HCT116 (cell line): ENCODE data around the gene NSFL1C. TPM values are rescaled to one million over a fixed set of nuclear protein-coding genes. Genes with fewer than 3 reads are reported as not detected.

Experiments
- ATAC-seq: fragments of 200-7000 bp; cut with Tn5 transposase; 2 replicates; pipeline ENCODE4 v1.9.1; 2020; ENCODE audit warnings: mild to moderate bottlenecking, moderate library complexity
- BruUV-seq: library from RNA; stranded (reverse); fragments of 400-500 nt; replicated peaks from 2 replicates; lab custom pipeline; 2021; lab: Mats Ljungman, UMichigan
- CTCF ChIA-PET: fragments of 300-600 bp; sonication (Branson Sonifier 250); formaldehyde crosslinking; loops from one replicate; lab custom pipeline; 2021; ENCODE audit warnings: antibody characterized with exemption; lab: Charles Lee
- POLR2A ChIA-PET: fragments of 300-600, 350-600 bp; sonication (Branson Sonifier 250); formaldehyde crosslinking; loops from one replicate; lab custom pipeline; 2021; ENCODE audit warnings: antibody characterized with exemption; lab: Charles Lee
- RAD21 ChIA-PET, 2 experiments: fragments of 300-600 bp; sonication (Branson Sonifier 250); formaldehyde crosslinking; loops; one replicate each; lab custom pipeline; 2023; ENCODE audit warnings: low total read pairs in 2 of 2; ENCODE audit not compliant: uncharacterized antibody in 2 of 2, unreplicated experiment in 2 of 2, low non-redundant PET in 1 of 2; lab: Charles Lee
- DNase-seq: peaks from one replicate; pipeline ENCODE4 v3.0.0-alpha.2; 2010; ENCODE audit warnings: low read depth, low spot score
- H2AFZ ChIP-seq: fragments of 200-600 bp; shearing (Covaris generic), sonication (generic); 2 replicates; pipeline ENCODE4 v1.6.1; 2017; ENCODE audit warnings: low read depth, mixed run types, mixed read lengths, antibody characterized with exemption, low read length; ENCODE audit not compliant: poor library complexity, severe bottlenecking
- H3K27ac ChIP-seq: 2 replicates; pipeline ENCODE4 v1.5.1; 2012; ENCODE audit warnings: low read depth, low read length
- H3K27me3 ChIP-seq: fragments of 200-600 bp; sonication (generic); 2 replicates; pipeline ENCODE4 v1.6.1; 2016; ENCODE audit warnings: mixed run types, low read length, mixed read lengths; ENCODE audit not compliant: insufficient read depth
- H3K36me3 ChIP-seq, 2 experiments: fragments of 200-500 bp in 1 of 2; fragments of 200-600 bp in 1 of 2; sonication (Bioruptor generic) in 1 of 2; sonication (generic) in 1 of 2; 2 replicates each; pipeline versions ENCODE4 v1.5.1 to v1.6.1; 2014 to 2016; ENCODE audit warnings: low read length in 2 of 2, inconsistent platforms in 1 of 2, mixed read lengths in 1 of 2, mixed run types in 1 of 2; ENCODE audit not compliant: insufficient read depth in 2 of 2, control insufficient read depth in 1 of 2
- H3K4me1 ChIP-seq, 2 experiments: fragments of 200-600 bp in 1 of 2; sonication (generic) in 1 of 2; 2 replicates each; pipeline versions ENCODE4 v1.5.1 to v1.6.1; 2012 to 2017; ENCODE audit warnings: low read length in 2 of 2, inconsistent platforms in 1 of 2, mild to moderate bottlenecking in 1 of 2, mixed read lengths in 1 of 2, mixed run types in 1 of 2, moderate library complexity in 1 of 2; ENCODE audit not compliant: insufficient read depth in 2 of 2, control insufficient read depth in 1 of 2
- H3K4me2 ChIP-seq: fragments of 200-600 bp; sonication (generic); 2 replicates; pipeline ENCODE4 v1.6.1; 2017; ENCODE audit warnings: mixed run types, low read length, mixed read lengths
- H3K4me3 ChIP-seq, 2 experiments: fragments of 200-600 bp in 1 of 2; sonication (generic) in 1 of 2; replicated peaks in 1 of 2; 2 replicates each; pipeline ENCODE4 v1.5.1; 2011 to 2016; ENCODE audit warnings: low read length in 2 of 2, control low read depth in 1 of 2, low read depth in 1 of 2, mild to moderate bottlenecking in 1 of 2, mixed read lengths in 1 of 2, mixed run types in 1 of 2
- H3K79me2 ChIP-seq: fragments of 200-600 bp; sonication (generic); 2 replicates; pipeline ENCODE4 v1.6.1; 2017; ENCODE audit warnings: mild to moderate bottlenecking, mixed run types, low read length, moderate library complexity, mixed read lengths; ENCODE audit not compliant: insufficient read depth
- H3K9ac ChIP-seq: fragments of 200-600 bp; sonication (generic); 2 replicates; pipeline ENCODE4 v1.6.1; 2016; ENCODE audit warnings: low read length, mixed read lengths
- H3K9me2 ChIP-seq: fragments of 200-600 bp; sonication (generic), shearing (Covaris generic); 2 replicates; pipeline ENCODE4 v1.6.1; 2017; ENCODE audit warnings: mixed run types, mild to moderate bottlenecking, moderate library complexity; ENCODE audit not compliant: insufficient read depth
- H3K9me3 ChIP-seq, 2 experiments: fragments of 200-500 bp in 1 of 2; fragments of 200-600 bp in 1 of 2; sonication (Bioruptor generic) in 1 of 2; sonication (generic) in 1 of 2; 2 replicates each; pipeline ENCODE4 v1.6.1; 2014 to 2017; ENCODE audit warnings: low read length in 2 of 2, mixed read lengths in 2 of 2, inconsistent platforms in 1 of 2, low read depth in 1 of 2, mild to moderate bottlenecking in 1 of 2, mixed run types in 1 of 2, moderate library complexity in 1 of 2; ENCODE audit not compliant: control insufficient read depth in 1 of 2, insufficient read depth in 1 of 2
- H4K20me1 ChIP-seq: fragments of 200-600 bp; sonication (generic), shearing (Covaris generic); 2 replicates; pipeline ENCODE4 v1.6.1; 2017; ENCODE audit warnings: mixed run types, mild to moderate bottlenecking, moderate library complexity; ENCODE audit not compliant: insufficient read depth
- CBX3 ChIP-seq: IDR thresholded peaks from 2 replicates; pipeline ENCODE4 v1.6.1; 2012; ENCODE audit warnings: low read depth
- CTCF ChIP-seq, 3 experiments: fragments of 200-600 bp in 1 of 3; sonication (generic) in 1 of 3; IDR thresholded peaks in 2 of 3; conservative IDR thresholded peaks in 1 of 3; 2 replicates each; pipeline ENCODE4 v1.5.1; 2012 to 2017; ENCODE audit warnings: low read depth in 2 of 3, low read length in 2 of 3, antibody characterized with exemption in 1 of 3, borderline replicate concordance in 1 of 3, control low read depth in 1 of 3, mild to moderate bottlenecking in 1 of 3, mixed read lengths in 1 of 3, mixed run types in 1 of 3, moderate library complexity in 1 of 3; ENCODE audit not compliant: insufficient read depth in 1 of 3
- ELF1 ChIP-seq: IDR thresholded peaks from 2 replicates; pipeline ENCODE4 v1.6.1; 2012; ENCODE audit warnings: low read depth, borderline replicate concordance
- FOSL1 ChIP-seq: IDR thresholded peaks from 2 replicates; pipeline ENCODE4 v1.6.1; 2012; ENCODE audit warnings: low read depth
- JUND ChIP-seq: IDR thresholded peaks from 2 replicates; pipeline ENCODE4 v1.6.1; 2012
- RAD21 ChIP-seq: IDR thresholded peaks from 2 replicates; pipeline ENCODE4 v1.6.1; 2012; ENCODE audit warnings: low read depth, mild to moderate bottlenecking
- REST ChIP-seq: IDR thresholded peaks from 2 replicates; pipeline ENCODE4 v1.6.1; 2012; ENCODE audit warnings: low read depth
- ZBTB33 ChIP-seq: IDR thresholded peaks from 2 replicates; pipeline ENCODE4 v1.6.1; 2011; ENCODE audit warnings: mild to moderate bottlenecking, low read length, moderate library complexity; ENCODE audit not compliant: insufficient replicate concordance; ENCODE audit errors: extremely low read depth
- ZNF274 ChIP-seq: fragments of 200-500 bp; sonication (Bioruptor generic); IDR thresholded peaks from 2 replicates; pipeline ENCODE4 v1.6.1; 2014; ENCODE audit warnings: mild to moderate bottlenecking, low read depth, low read length, inconsistent platforms
- intact Hi-C: fragments of 100-400 bp; cut with micrococcal nuclease; formaldehyde crosslinking; loops from 2 replicates; pipeline ENCODE4 v1.10.0; 2022
- total RNA-seq: library from RNA; stranded (reverse); gene quantifications from one replicate; pipeline ENCODE4 v1.2.1, GENCODE V29; 2021; ENCODE audit not compliant: unreplicated experiment

NSFL1C gene
- total RNA-seq, 1 experiment from 2014 or later: 93.4 TPM

GRCh38 chr20:1469925-1470571 lies 3.4 kb upstream of the NSFL1C start:
- Histone ChIP-seq H3K79me2 (peaks cover 13% of the 10 kb centered on the region), H3K9me2 (no peaks in the 10 kb centered on the region), H3K4me3 (no peak overlapping the region), H3K36me3 (peaks cover 0 to 4% of the 10 kb centered on the region in 2 experiments; a peak in 1 of 4 replicates), H4K20me1 (peaks cover 6% of the 10 kb centered on the region; the same call in 1 of the 2 replicates), H3K27me3 (no peaks in the 10 kb centered on the region), H3K9ac (no peak overlapping the region), H3K9me3 (no peaks in the 10 kb centered on the region), H3K4me1 (peaks cover 11 to 39% of the 10 kb centered on the region in 2 experiments), H2AFZ (peak overlapping the region; percentile 50)
- ChIA-PET POLR2A (interaction anchor here (0.8 kb wide), 1 partner anchor 160 kb away, joined by 5 read pairs; no protein-coding TSS in a partner anchor), RAD21 (no interaction called here), CTCF (interaction anchor here (0.7 to 1.7 kb wide), 2 partner anchors 34 kb away, joined by 3 to 8 read pairs; no protein-coding TSS in a partner anchor)
- DNase-seq: peak; percentile 79
- BruUV-seq: no TSS peak
- no peak for TF ChIP-seq JUND
- TF ChIP-seq CTCF (IDR thresholded peaks at IDR 0.05 in 2 of 3, conservative IDR thresholded peaks at IDR 0.05 in 1 of 3; ENCODE audit: borderline replicate concordance in 1 of 3, insufficient read depth in 1 of 3, low read depth in 2 of 3, low read length in 2 of 3): peak; percentile 86 to 89 (median 88)
- peak; percentile 26; the same call in 1 of the 2 replicates for TF ChIP-seq CBX3
- TF ChIP-seq ZNF274: no peak
- peak; percentile 87 for TF ChIP-seq RAD21
- TF ChIP-seq ELF1: no peak
- no peak for TF ChIP-seq REST
- 0 out of 2 replicates have a peak, but pooled peaks have one; percentile 36 for TF ChIP-seq FOSL1
- no peak for TF ChIP-seq ZBTB33
- TF ChIP-seq, all 23 proteins: peak for 4
- intact Hi-C loops: loop anchor here (1.0 to 10.0 kb wide), 4 partner anchors 33 to 307 kb away; partner anchors contain the start of gene SDCBP2
- peak; percentile 55 for ATAC-seq
- H3K27ac ChIP-seq: no peak overlapping the region
- peak overlapping the region; percentile 48 for H3K4me2 ChIP-seq
